Fibroblast of the conjunctiva (primary cell): ENCODE measurements around the gene NSD1.
A peak's percentile ranks its signal among the peaks of the same experiment; 100 is the strongest.

ENCODE experiments used
- DNase-seq: peaks from one replicate; pipeline ENCODE4 v3.0.0-alpha.2; 2010; ENCODE audit warnings: low read depth

Gene NSD1

DNA sequence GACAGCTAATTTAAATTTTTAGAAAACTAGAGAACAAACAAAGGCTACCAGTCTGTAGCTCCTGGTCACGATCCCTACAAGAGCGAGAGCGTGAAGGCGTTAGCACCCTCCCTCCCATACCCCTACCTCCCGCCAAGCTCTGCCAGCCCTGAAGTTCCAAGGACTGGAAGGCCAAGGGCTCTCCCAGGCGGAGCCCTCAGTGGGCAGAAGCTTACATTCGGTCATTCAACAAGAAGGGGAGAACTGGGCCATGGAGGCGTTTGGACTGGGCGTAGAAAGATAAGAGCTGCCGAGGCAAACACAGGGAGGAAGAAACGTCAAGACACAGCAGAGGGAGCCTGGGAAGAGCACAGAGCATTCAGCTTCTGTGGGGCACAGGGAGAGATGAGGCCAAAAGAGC, 175.2 kb downstream of the NSD1 start:
- DNase-seq, result no peak

DNA sequence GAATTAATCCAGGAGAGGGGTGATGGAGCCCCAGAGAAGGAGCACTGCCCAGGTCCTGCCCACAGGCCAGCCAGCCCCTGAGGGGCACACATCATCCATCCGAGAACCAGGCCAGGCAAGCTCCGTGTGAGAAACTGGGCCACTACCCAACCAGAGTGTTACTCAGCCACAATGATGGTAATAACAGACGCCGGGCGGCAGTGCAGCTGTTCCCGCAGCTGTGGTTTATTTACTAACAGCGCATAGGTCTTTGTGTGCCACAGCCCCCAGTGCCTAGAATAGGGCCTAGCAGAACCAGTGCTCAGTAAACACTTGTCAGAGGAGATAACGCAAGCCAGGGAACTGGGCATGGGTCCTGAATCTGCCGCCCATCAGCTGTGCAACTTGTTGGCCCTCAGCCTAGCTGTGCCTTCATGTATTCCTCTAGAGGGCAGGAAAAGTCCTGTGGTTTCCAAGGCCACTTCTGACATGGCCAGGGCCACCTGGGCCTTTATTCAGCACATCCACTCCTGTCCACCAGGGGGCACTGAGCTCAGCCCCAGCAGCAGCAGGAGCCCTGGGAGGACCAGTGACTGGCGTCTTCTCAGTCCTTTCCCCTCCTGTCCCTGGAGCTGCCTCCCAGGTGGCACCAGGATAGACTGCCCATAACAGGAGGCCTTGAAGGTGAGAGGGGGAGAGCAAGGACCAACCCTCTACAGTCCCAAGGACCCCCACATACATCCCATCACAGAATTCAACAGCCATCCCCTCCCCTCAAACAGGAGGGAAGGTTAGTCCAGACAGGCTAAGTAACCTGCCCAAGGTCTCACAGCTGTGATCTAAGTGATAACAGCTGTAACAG, 176.0 kb downstream of the NSD1 start:
- peak; percentile 45 for DNase-seq

DNA sequence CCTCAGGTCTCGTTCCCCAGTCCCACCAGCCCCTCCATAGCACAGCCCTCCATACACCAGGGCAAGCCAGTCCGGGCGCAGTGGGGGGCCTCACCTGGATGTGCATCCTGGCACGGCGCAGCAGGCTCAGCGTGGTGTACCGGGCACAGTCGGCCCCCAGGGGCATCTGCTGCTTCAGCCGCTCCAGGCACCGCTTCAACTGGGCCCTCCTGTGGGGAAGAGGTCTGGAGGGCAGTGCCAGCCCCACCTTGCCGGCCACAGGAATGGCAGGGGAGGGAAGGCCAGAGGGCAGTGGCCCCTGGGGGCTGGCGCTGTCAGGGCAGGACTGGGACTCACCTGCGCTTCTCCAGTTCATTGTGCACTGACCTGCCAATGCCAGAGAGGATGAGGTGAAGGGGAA, 176.8 kb downstream of the NSD1 start:
- no peak for DNase-seq

DNA sequence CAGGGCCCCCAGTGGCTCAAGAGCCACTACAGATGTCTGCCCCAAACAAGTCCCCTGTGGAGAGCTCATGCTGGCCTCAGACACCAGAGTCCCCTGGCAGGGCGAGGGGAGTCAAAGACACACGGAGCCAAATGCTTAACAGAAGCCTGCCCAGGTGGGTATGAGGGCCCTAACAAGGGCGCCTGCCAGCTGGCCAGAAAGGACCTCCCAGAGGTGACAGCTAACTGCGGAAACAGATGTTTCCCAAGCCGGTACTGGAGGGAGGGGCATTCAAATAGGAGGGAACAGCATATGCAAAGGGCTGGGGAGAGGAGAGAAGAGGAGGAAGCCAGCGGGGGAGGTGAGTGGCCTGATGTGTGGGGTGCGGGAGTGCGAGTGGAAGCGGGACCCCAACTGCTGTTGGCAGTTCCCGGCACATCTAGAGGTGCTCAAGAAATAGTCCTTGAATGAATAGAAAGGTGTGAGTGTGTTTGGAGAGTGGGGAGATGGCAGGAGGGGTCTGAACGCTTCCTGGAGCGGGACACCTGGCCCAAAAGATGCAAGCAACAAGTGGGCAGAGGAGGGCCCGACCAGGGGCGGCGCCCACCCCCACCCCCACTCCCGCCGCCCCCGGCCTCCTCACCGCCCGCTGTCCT, 177.3 kb downstream of the NSD1 start:
- no peak for DNase-seq

DNA sequence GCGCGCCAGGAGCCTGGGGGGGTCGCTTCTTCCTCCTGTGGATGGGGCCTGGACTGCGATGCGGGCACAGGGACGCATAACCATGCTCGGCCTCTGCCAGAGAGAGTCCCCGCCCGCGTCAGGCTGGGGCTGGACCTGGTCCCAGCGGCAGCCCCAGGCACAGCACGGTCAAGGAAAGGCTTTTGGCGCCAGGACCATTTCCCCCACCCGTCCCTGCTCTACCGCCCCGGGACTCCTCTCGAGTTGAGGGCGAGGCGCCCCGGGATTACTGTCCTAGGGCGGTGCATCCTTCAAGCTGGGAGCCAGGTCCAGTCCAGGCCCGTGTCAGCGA, 177.8 kb downstream of the NSD1 start:
- DNase-seq, result no peak

DNA sequence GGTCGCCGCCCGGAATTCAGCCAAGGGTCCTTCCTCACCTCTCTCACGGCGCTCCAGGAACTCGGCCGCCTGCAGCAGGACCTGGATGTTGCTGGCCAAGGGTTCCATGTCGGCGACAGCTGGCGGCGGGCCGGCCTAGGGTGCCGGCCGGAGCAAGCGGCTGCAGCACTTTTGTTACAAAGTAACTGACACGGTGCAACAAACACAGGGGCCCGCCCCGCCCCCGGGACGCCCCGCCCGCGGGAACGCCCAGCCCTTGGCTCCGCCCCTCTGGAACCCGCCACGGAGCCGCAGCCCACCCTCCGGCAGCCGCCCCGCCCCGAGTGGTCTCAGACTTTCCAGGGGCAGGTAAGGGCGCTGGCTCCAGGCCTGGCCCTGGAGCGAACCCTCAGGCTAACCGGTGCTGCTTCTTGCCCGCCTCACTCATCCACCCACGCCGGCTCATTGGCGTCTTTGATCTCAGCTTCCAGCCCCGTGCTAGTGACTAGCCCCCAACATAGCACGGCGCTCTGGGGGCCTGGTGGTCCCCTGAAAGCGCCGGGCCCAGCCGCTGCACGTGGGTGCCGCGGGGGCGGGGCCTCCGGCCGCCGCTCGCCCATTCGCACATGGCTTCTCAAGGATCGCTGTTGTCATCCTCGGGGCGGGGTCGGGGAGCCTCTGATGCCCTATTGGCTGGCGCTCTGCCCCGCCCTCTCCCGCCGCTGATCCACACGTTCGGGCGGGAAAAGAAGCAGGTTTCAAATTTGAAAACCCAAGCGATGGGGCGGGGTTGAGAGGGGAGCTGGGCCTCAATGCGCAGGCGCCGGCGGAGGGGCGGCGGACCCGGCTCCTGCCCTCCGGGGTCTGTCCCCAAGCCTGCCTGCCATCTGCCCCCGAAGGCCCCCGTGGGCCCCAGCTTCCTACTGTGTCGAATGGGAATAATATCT, 178.4 kb downstream of the NSD1 start, which contains the start of gene MXD3:
TSS of gene MXD3 (minus strand) at position 176 of the 926 bp plus-strand sequence. CDS start at position 108, 68 bp downstream.
- peak; percentile 89 for DNase-seq

DNA sequence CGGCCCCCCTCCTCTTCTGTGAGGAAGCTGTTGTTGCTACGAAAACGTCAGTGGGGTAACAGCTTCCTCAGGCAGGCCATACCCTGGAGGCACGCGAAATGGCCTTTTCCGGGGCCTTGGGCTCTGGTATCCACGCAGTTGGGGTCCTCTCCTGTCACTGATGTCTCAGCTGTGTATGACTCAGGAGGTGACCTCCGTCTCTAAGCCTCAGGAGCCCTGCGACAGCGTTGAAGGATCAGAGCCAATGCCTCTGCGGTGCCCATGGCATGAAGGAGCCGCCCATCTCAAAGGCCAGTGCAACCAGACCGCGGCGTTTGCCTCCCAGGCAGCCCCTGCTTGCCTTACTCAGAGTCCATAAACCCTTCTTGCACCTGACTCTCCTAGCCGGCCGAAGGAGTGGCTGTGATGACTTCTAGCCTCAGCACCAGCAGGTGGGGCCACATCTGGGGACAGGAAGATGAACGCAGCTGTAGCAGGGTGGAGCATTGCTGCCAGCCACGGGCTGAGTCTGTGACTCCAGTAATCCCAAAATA, 179.1 kb downstream of the NSD1 start:
- no peak for DNase-seq

DNA sequence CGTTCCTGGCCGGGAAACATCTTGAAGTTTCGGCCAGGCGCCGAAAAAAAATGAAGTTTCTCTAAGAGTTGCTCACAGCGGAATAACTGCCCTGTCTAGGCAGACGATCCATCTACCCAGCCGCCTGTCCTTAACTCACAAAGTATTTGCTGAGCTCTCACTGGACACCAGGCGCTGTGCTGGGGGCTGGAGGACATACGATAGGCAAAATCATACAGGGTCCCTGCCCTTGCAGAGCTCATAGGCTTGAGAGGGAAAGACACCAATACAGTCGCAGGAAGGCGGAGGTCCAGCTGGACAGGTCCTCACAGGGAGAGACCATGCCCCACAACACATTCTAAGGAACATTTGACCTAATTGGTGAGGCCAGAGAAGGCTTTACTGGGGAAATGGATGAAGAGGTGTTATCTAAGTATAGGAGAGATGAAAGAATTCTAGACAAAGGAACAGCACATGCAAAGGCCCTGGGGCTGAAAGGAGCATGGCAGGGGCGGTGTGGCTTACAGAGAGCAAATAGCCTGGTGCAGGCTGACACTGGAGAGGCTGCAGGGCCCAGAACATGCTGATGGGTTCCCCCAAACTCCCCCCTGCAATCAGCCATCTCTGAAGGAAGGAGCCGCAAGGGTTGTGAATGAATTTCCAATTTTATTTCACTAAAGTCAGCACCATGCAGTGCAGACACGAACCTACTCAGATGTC, 180.1 kb downstream of the NSD1 start:
- DNase-seq, result no peak

DNA sequence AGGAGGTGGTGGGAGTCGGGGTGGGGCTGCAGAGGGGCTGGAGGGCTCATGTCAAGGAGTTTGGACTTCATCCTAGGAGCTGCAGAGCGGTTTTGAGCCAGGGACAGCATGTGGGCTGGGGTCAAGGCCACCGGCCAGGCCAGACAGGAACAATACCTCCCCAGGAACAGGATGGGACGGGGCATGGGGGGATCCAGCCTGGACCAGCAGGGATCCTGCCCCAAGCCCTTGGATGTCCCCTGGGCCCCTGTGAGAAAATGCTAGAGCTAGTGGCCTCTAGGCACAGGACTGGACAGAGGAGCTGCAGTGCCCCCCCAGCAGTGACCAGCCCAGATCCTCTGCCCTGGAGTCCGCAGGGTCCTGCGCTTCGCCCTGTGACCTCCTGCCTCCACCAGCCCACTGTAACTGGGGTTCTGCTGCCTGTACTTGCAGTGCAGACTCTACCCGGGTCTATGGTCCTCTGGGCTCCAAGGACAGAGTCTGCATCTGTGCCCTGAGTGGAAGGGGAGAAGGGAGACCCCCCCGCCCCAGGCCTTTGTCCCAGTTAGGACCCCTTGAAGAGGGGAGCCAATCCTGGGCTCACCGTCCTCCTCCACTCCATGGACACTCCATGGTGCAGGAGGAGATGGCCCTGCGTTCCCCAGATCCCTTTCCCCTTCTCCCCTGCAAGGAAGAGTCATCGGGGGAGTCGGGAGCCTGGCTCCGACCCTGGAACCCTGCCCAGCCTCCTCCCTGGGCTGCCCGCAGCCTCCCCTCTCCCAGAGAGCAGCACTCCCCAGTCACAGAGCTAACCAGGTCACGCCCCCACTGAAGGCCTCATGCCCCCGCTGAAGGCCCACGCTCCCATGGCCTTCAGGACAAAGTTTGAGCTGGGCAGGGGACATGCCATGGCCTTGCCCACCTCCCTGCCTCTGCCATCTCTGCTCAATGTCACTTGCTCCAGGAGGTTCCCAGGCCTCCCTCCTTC, 181.1 kb downstream of the NSD1 start:
- DNase-seq, result no peak

DNA sequence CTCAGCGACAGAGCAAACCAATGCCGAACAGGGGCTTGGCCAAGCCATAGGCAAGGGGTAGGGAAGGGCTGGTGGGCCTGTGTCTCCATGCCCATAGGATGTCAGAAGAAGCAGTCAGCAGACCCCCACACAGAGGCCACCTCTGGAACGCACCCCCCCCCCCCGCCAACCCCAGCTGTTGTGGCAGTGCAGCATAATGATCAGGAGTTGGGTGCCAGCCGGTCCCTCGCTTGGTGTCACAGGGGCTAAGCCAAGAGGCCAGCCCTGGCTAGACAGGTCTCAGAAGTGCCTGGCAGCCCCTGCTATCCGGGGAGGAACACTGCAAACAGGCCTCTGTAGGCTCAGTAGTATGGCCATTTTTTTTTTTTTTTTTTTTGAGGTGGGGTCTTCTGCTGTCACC, 181.8 kb downstream of the NSD1 start:
- DNase-seq, result no peak

DNA sequence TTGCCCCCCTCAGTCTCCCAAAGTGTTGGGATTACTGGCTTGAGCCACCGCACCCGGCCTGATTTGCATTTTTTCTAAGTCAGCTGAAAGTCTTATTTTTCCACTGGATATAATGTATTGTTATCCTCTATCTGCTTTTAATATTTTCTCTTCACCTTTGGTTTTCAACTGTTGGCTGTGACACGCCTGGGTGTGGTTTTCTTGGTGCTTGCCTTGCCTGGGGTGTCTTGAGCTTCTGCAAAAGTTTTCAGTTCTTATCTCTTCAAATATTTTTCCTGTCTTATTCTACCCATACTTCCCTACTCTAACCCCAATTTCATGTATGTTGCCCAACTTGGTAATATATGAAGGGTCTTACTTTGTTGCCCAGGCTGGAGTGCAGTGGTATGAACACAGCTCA, 182.4 kb downstream of the NSD1 start:
- no peak for DNase-seq

DNA sequence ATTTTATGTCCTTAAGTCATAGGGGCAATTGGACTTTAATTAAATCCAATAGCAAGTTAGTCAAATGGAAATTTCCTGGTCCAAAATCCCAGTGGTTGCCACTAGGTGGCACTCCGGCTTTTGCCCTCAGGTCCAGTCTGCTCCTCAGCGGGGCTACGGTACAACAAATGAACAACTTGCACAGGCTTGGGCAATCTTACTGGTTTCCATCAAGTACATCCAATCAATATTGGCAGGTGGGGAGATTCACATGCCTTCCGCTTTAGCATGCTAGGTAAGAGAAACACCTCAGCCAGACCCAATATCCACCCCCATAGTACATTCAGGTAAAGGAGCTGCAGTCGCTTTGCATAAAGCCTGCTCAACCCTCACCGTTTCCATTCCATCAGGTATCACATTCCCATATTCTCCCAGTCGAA, 184.4 kb downstream of the NSD1 start:
- peak; percentile 69 for DNase-seq

DNA sequence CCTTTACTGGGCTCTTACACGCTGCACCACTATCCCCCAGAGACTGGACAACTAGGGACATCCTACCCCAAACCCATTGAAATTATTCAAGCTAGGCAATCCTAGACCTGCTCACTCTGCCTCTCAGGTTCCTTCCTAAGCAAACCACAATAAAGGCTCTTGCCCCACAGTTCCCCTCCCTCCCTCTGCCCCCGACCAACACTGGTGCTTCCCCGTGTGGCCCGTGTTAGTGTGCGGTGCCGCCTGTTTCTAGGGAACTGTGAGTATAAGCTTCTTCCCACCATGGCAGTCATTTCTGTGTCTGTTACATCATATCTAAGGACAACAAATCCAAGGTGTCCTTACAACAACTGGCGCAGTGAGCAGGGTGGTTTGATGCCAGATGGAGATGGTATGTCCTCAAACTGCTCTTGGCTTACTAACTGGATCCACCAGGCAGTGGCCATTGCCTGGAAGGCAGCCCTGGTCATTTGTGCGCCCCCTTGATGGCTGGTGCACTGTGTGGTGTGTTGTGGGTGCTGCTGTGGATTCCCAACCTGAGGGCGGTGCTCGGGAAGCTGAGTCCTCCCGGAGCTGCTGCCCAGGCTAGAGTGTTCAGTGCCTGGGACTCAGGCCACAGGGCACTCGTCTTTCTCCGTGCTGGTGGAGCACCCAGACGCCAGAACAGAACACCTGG, 186.5 kb downstream of the NSD1 start:
- no peak for DNase-seq

DNA sequence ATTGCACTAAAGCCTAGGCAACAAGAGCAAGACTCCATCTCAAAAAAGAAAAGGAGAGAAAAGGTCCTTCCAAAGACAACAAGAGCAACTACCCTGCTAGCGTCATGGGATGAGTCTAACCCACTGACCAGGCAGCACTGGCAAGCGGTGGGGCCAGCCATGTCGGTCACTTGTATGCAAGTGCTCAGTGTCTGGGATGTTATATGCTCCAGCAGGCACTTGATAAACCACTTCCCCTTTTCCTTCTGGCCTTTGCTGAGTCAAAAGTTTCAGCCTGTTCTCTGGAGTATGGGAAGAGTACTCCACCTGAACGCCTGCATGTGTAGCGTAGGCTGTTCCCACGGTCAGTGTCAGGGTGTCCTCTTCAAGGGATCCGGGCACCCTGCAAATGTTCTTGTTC, 187.3 kb downstream of the NSD1 start:
- DNase-seq, result no peak

DNA sequence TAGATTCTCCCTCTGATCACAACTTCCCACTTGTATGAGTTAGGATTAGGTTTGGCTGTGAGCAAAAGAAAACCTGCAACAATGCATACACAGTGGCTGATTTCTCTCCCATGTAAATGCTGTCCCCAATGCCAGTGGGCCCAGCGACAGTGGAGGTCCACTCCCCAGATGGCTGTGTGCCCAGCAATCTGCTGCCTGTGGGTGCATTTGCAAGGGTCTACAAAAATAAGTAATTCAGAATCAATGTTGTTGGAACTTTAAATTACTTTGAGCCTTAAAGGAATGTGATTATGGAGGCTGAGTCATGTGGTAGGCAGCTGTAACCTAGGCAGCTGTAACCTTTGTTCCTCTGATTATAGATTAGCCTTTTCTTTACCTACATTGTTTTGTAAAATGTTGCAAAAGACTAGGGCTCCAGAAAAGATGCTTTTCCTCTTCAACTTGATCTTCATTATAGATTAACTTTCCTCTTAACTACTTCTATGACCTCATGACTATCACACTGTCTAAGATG, 192.4 kb downstream of the NSD1 start:
- DNase-seq, result no peak

DNA sequence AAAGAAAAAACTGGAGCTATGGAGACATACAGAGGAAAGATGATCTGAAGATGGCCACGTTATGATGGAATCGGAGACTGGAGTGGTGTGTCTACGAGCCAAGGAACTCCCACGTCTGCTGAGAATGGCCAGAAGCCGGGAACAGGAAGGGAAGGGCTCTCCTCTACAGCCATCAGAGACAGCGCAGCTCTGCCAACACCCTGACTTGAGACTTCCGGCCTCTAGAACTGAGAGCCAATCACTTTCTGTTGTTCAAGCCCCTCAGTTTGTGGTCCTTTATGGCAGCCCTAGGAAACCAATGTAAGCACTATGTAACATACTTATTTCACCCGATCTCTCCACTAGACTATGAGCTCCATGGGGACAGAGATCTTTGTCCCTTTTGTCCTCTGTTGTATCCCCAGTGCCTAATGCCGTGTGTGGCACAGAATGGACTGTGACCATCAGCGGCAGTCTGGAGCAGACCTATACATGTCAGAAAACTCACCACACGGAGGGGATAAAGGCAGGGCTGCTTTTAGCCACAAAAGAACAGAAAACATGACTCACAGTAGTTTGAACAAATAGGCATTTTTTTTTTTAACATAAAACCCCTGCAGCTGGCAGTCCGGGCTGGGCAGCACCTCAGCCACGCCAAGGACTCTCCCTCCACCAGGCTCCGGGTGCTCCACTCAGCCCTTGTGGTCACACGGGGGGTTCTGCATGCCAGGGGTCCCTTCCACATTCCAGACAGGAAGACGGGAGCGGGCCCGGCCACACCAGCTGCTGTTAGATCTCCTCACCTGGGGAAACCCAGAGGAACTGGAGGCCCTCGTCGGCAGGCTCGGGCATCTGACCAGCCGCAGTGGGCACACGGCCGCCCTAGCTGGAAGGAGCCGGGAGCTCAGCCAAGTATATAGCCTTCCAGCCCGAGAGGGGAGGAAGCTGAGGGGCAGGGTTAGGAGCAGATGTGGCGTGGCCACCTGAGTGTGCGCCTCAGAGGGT, 194.3 kb downstream of the NSD1 start:
- DNase-seq, result no peak

DNA sequence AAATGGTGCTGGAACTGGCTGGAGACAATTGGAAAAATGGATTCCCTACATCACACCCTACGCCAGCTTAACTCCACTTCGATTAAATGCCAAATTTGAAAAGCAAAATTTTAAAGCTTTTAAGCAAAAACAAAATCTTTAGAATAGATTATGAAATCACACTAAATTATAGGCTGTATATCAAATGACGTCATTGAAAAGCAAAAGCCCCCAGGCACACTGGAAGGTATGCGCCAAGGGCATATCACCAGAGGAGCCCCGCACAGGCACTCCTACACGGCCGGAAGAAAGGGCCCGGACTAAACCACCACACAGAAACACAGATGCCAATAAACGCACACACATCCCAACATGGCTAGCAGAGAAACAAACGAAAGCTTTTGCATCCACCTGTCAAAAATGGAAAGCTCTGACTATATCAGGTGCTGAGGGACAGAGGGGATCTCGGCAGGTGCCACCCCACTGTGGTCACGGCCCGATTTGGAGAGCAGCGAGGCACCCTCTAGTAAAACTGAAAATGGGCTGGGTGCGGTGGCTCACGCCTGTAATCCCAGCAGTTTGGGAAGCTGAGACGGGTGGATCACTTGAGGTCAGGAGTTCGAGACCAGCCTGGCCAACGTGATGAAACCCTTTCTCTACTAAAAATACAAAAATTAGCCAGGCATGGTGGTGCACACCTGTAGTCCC, 195.1 kb downstream of the NSD1 start:
- no peak for DNase-seq

DNA sequence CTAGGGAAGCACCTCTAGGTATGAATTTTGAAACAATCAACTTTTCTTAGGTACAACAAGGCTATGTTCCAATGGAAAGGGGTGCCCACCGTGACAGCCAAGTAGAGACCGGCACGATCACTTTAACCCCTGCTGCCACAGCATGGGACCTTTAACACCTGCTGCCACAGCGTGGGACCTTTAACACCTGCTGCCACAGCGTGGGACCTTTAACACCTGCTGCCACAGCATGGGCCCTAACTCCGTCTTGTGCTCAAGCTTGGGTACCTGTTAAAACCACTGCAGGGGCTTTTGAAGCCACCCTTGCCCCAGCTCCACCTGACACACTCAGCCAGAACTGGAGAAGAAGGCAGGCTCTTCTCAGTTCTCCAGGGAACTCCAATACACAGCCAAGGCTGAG, 196.3 kb downstream of the NSD1 start:
- DNase-seq, result no peak
